CD4-positive, alpha-beta T cell treated with Interferon alpha-2 for 1 hour (primary cell): ENCODE data around the gene NUBP2.
"Not testable (repeated sequence)": the region's sequence is repeated elsewhere in the genome, so short reads cannot be mapped to it uniquely, and the experiment has no call there.

ENCODE experiments used
- DNase-seq, 2 donors: peaks; one replicate each; pipeline ENCODE4 v3.0.0-alpha.2; 2020 to 2022

NUBP2 gene

DNA sequence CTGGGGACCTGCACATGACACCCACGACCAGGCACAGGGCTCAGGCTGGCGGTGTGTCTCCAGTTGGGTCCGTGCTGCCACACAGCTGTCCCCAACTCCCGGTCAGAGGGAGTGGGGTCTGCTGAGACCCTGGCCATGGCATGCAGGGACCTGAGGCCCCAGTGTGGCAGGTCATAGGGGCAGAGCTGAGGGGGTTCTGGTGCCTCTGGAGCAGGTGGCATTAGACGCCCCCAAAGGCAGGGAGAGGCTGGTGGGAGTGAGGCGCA is 4.2 kb downstream of the NUBP2 start:
- DNase-seq: no peak

DNA sequence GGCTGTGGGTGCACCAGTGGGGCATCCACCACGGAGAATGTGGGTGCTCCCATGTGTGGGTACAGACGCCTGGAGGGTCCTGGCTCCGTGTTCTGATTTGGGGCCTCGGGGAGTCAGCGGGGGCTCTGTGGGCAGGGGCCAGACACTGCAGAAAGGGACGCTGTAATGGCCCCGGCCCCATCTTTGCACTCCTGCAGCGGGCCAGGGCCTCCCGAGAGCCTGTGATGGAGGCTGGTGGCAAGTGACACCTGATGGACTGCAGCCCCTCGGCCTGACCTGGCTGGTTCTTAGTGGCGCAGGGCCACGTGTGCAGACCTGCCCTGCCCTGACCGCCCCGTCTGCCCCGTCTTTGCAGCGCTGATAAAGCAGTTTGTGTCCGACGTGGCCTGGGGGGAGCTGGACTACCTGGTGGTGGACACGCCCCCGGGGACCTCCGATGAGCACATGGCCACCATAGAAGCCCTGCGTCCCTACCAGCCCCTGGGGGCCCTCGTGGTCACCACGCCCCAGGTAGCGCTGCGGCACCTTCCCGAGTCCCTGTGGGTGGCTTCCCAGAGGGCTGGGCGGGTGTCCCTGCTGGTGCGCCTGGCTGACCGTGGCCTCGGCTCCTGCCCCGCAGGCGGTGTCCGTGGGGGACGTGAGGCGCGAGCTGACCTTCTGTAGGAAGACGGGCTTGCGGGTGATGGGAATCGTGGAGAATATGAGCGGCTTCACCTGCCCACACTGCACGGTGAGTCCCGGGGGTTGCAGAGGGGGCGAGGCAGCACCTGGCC is 4.7 kb downstream of the NUBP2 start:
- no peak for DNase-seq

DNA sequence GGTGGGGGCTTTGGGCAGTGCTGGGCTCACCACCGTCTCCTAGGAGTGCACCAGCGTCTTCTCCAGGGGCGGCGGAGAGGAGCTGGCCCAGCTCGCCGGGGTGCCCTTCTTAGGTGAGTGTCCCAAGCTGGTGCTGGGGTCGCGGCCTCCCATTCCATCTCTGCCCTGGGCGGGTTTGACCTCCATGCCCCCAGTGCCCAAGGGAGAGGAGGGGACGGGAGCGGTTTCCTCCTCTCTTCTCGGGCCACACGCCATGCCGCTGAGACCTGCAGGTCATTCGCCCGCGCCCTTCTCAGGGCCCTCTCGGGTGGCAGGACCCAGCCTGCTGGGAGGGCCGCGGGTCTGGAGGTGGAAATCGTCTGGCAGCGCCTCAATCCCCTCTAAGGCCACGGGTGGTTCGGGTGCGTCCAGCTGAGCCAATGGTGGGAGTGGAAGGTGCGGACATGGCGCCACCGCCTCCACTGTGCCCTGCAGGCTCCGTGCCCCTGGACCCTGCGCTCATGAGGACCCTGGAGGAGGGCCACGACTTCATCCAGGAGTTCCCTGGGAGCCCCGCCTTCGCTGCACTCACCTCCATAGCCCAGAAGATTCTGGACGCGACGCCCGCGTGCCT is 5.4 kb downstream of the NUBP2 start:
- DNase-seq: no peak

DNA sequence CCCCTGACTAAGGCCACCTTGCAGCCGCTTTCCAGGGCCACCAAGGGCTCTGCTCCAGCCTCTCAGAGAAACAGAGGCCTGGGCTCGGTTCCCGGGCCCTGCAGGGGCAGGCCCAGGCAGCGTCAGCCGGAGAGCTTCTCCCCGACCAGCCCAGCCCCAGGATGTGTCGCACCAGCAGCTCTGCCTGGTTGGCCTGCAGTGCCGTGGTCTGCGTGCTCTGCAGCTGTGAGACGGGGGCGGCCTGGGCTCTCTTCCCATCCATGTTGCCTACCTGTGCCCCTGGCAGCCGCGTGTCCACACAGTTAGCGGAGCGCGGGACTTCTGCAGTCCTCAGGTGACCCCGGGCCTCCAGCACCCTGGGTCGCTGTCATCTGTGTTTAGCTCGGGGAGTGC is 5.9 kb downstream of the NUBP2 start:
- DNase-seq: no peak

DNA sequence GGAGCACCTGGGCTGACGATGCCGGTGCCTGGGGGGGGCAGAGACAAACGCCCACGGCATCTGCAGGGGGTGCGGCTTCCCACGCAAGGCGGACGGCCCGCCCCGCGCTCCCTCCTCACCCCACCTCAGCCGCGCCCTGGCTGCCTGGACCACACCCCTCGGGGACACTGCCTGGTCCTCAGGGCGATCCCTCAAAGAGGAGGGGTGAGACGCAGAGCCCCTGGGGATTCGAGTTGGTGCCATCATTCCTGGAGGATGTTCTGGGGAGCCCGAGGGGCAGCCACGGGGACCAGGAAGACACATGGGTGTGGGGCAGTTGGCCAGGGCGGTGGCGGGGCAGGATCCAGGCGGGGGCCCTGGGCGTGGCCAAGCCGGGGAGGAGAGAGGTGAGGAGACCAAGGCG is 6.9 kb downstream of the NUBP2 start:
- no peak for DNase-seq

DNA sequence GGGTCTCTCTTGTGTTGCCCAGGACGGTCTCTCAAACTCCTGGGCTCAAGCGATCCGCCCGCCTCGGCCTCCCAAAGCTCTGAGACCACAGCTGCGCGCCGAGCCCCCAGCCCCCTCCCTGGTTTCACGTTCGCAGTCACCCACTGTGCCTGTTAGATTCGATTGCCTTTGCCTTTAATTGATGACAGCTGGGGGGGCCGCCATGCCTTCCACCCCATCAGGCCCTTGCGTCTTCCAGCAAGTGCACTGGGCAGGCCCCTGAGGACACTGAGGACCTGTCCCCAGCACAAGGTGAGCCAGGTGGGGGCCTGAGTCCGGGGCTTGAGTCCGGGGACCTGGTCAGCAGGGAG is 7.5 kb downstream of the NUBP2 start:
- no peak for DNase-seq

DNA sequence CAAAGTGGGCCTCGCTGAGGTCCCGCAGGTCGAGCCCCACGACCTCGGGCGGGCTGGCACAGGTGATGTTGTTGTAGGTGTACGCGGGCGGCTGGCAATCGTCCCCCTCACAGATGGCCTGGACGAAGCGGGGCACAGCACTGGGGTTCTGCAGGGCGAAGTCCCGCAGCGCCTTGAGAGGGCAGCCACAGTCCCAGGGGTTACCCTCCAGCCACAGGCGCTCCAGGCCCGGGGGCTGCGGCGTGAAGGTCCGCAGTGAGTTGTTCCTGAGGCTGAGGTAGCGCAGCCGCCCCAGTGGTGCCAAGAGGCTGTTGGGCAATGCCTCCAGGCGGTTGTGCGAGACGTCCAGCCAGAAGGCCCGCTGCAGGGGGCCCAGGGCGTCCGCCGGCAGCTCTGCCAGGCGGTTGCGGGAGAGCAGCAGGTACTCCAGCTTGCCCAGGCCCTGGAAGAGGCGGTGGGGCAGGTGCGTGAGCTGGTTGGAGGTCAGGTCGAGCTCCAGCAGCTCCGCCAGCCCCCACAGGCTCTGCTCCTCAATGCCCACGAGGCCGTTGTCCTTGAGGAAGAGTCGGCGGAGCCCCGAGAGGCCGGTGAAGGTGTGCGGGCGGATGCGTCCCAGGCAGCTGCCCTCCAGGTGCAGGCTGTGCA is 8.0 kb downstream of the NUBP2 start:
- no peak for DNase-seq

DNA sequence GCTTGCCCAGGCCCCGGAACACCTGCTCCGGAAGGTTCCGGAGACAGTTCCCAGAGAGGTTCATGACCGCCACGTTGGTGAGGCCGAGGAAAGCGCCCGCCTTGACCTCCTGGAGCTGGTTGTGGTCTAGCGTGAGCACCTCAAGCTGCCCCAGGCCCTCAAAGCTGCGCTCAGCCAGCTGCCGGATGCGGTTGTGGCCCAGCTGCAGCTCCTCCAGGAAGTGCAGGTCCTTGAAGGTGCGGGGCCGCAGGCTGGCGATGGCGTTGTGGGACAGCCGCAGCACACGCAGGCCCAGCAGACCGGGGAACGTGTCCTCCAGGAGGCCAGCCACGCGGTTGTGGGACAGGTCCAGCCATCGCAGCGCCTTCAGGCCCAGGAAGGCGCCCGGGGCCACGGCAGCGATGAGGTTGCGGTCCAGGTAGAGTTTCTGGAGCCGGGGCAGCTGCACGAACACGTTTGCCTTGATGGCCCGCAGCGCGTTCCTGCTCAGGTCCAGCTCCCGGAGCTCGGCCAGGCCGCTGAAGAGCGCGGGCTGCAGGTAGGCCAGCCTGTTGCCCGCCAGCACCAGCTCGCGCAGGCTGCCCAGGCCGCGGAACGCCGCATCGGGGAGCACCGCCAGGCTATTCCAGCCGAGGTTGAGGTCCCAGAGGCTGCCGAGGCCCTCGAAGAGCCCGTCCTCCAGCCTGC is 8.6 kb downstream of the NUBP2 start:
- no peak for DNase-seq

DNA sequence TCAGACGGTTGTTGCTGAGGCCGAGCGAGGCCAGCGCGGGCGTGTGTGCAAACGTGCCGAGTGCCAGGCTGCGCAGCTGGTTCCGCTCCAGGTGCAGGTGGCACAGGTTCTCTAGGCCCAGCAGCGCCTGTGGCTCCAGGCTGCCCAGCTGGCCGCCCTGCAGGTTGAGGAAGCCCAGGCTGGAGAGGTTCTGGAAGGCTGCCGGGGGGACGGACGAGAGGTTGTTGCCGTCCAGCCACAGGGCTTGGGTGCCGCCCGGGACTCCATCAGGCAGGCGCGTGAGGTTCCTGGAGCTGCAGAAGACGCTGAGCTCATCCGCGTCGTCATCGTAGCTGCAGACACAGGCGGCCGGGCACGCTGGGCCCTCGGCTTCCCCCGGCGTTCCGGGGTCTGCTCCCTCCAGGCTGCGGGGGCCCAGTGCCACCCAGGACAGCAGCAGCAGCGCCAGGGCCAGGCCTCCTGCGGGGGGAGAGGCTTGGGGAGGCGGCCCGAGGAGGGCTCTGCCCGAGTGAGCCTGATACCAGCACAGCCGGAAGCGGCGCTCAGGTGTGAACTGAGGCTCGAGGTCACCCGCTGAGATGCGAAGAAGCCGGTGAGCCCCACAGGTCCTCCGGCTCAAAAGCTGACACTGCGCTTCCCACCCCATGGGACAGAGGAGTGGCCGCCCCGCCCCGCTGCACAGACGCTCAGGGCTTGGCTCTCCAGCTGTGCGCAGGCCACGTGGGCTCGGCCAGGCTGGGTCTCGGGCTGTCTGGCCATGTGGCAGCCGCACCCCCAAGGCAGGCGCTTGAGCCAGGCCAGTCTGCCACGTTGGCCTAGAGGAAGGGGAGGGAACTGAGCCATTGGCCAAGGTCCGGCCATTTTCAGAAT is 9.4 kb downstream of the NUBP2 start:
- no peak for DNase-seq

DNA sequence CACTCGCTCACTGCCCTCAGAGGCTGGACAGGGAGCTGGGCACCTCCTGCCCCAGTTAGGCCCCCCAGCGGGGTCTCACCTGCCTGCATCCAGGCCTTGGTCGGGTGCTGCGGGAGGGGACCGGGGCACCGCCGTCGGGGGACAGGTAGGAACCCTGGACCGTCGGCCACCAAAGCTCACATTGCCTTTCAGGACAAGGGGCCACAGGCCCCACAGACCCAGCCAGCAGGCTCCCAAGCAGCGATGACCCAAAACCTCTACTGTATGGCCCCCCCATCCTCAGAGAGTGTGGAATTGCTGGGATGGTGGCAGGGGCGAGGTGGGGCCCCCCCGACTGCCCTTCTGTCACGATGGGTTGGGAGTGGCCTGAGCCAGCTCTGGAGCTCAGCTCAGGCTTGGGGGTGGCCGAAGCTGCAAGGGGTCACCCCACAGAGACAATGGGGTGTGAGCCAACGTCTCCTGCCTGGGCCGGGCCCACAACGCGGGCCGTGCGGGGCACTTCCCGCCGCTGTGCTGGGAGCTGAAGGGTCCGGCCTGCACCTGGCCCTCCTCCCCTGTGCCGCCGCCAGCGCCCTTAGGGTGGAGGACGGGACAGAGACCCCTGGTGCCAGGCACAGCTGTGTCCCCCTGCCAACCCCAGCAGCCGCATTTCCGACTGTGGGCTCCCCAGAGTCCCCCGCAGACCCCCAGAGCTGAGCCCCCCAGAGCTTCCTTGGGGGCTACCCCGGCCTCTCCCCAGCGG is 10.2 kb downstream of the NUBP2 start:
- DNase-seq: no peak

DNA sequence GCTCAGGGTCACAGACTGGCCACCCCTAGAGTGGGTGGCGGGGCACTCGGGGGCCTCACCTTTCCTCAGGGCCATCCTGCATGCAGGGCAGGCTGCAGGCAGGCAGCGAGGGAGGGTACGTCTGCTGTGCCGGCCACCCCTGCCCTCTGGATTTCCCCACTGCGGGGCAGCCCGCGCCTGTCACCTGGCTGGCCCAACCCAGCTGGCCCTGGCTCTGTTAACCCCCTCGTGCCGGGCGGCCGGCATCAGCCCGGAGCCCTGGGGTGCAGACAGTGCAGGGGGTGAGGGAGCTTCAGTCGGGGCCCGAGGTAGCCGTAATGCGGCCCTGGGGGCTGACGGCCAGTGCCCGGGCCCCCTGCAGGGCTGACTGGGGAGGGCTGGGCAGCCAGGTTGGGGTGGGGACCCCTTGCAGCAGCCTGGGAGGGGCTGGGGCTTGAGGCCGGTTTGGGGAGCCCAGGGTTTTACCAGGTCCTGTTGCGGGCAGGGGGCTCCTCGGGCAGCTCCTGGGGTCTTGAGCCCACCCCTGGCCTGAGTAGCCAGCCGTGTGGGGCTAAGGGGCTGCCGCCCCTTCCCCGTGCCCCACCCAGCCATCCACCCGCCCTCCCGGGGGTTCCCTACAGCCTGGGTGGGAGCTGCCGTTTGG is 10.9 kb downstream of the NUBP2 start, which contains the start of gene IGFALS:
Gene IGFALS (minus strand): TSS at position 128 of the 643 bp plus-strand sequence. CDS start 53 bp downstream, at position 75.
- DNase-seq: no peak

DNA sequence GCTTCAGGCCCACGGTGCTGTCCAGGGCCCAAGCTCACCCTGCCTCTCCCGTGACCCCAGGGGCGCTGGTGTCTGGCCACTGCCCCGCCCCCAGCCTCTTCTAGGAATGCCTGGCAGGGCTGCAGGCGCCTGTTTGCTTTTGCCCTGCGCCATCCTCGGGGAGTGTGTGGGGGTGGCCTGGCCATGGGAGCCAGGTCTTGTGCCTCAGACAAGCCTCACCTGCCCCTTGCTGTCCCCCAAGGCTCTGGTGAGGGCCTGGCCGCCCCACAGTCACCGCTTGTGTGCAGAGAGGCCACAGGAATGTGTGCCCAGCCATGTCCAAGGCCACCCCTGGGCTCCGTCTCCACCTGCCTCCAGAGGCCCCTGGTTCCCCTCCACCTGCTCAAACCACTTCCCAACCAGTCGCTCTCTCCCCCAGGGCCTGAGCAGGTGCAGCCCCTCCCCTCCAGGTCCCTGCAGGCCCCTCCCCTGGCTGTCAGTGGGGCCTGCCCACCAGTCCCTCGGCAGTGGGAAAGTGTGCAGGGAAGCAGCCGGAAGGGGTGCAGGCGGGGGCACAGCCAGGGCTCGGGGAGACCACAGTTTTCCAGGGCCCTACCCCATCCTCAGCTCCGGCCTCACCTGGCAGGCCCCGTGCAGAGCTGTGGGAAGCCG is 11.6 kb downstream of the NUBP2 start:
- no peak for DNase-seq

DNA sequence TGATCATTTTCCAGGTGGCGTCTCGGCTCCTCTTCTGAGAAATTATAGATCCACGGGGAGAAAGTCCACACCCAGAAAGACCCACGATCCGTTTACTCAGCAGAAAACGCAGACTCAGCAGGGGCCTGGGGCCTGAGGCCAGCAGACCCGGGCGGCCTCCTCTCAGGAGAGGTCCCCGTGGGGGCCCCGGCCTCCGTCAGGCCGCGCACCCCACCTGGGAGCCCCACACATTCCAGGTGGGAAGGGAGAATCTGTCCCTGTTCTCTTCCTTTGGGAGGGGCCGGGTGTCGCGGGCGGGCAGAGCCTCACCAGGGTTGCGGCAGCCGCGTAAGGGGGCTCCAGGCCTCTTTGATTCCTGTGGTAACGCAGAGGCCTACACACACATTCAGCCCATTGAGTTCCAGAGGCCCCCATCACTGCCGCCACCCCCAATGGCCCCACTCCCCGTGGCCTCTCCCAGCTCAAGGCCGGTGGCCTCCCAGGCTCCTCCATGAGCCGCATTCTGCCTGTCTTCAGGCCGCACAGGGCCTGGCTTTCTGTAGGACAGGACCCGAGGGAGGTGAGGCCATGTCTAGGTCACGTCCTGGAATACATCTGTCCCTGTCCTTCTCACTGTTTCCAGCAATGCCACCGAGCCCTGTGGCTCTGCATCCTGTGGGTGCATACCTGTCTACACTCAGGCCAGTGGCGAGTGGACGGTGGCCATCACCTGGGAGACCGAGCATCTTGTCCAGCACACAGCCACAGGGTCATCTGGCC is 12.3 kb downstream of the NUBP2 start:
- no peak for DNase-seq

DNA sequence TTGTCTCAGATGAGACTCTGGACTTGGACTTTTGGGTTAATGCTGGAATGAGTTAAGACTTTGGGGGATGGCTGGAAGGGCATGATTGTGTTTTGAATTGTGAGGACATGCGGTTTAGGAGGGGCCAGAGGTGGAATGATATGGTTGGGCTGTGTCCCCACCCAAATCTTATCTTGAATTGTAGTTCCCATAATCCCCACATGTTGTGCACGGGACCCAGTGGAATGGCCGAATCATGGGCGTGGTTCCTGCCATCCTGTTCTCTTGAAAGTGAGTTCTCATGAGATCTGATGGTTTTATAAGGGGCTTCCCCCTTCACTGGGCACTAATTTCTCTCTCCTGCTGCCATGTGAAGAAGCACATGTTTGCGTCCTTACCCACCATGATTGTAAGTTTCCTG is 16.5 kb downstream of the NUBP2 start:
- not testable (repeated sequence) for DNase-seq

DNA sequence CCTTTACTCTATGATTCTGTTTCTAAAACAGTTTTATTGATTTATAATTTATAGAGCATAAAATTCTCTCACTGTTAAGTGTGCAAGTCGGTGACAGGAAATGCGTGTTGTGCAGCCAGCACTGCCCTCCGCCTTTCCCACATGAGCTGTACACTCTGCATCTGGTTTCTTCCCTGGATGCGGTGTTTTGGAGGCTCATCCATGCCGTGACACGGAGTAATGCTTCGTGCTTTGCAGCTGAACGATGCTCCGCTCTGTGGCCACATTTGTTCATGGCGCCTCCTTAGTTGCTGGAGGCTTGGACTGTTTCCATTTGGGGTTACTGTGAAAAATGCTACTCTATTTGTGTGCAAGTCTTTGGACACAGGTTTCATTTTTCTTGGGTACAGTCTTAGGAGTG is 17.9 kb downstream of the NUBP2 start:
- no peak for DNase-seq

DNA sequence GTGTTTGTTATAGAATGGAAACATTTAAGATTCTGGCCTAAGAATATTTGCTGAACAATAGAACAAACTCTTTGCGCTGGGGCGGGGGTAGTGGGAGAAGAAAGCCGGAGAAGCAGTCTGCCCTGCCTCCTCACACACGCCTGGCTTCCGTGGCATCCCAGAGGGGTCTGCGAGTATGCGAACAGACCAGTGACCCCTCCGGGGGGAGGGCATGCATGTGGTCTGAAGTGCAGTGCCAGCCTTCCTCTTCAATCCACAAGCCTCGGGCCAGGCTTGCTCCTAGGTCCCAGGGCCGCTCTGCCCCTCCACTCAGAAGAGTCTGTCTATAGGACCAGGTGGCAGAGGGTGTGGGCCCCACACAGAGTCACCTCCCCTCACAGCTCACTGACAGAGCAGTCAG is 24.9 kb downstream of the NUBP2 start:
- DNase-seq: no peak

DNA sequence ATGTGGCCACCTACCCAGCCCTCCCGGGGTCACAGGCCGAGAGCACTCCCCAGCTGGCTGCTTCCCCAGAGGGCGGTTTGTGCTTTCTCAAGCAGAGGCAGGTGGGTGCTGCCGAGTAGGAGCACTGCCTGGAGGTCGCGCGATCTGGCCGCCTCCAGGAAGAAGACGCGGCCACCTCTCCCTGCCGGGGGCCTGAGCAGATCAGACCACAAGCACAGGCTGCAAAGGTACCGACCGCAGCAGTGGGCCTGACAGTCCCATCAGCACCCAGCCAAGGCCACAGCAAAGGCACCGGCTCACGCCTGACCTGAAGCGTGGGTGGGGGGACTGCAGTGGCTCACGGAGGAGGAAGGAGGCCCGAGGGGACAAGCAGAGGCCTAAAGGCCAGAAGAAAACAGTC is 25.9 kb downstream of the NUBP2 start:
- no peak for DNase-seq

DNA sequence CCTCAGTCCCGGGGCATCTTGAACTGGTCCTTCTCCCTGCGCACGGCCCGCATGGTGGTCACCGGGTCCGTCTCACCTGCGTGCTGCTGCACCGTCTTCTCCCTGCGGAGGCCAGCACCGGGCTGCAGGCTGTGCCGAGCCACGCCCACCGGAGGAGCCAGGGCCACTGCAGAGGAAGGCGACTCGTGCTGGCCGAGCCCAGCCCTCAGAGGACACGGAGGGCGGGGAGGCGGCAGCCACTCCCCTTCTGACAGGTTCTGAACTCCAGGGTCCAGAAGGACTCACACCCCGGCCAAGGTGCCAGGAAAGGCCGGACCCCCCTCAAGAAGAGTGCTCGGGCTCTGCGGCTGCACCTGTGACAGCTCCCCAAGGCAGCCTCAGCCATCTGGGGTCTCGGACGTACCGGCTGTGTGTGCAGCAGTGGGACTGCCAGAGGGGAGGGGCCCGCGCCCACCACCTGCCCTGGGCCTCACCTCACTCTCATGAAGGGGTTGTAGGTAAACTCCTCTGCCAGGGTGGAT is 26.6 kb downstream of the NUBP2 start:
- no peak for DNase-seq

DNA sequence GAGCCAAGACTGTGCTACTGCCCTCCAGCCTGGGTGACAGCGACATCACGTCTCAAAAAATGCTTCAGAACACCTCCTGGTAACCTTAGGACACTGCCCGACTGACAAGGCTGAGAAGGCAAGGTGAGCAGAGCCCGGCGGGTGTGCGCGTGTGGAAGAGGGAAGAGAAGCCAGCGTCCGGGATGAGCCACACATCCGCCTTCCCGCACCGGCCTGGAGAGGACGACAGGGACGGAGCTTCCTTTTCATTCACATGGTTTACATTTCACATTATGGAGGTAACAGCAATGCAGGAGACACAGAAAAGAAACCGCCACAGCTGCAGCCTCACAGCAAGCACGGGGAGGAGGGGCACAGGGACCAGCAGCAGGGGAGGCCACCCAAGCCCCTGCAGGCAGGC is 27.3 kb downstream of the NUBP2 start:
- DNase-seq: no peak

DNA sequence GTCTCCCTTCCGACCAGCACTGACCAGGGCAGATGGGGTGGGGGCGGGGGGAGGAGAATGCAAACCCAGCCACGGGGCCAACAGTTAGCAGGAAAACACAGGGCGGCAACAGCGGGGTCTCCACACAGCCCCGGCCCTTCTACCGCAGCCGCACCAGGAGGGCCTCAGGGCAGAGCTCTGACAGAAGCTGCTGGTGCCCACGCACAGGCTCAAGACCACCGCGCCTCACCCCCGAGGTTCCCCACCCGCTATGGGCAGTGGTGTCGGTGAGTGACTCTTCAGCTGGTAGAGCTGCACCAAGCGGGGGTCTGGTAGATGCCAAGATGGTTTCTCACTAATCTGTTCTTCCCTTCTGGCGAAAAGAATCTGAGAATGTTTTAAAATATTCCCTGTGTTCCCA is 27.8 kb downstream of the NUBP2 start:
- no peak for DNase-seq
